Measurements from ENCODE around the gene LRMDA.

Gene LRMDA

DNA sequence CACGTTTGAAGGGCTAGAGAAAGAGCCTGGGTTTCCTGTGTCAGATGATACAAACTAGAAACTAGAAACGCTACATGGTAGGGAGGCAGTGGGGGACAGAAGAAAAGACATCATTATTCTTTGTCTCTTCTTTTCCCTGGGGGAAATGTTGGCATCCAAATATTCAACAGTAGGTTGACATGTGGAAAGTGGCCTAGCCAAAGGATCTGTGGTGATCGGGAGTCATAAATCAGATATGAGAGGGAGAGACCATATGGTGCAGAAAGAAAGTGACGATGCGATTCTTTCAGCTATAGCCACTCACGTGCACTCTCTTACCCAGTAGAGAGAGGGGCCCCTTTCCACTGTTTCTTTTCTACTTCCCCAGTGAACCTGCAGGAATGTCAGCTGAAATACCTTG, 964.7 kb downstream of the LRMDA start:
- TF ChIP-seq, protein P1, sequence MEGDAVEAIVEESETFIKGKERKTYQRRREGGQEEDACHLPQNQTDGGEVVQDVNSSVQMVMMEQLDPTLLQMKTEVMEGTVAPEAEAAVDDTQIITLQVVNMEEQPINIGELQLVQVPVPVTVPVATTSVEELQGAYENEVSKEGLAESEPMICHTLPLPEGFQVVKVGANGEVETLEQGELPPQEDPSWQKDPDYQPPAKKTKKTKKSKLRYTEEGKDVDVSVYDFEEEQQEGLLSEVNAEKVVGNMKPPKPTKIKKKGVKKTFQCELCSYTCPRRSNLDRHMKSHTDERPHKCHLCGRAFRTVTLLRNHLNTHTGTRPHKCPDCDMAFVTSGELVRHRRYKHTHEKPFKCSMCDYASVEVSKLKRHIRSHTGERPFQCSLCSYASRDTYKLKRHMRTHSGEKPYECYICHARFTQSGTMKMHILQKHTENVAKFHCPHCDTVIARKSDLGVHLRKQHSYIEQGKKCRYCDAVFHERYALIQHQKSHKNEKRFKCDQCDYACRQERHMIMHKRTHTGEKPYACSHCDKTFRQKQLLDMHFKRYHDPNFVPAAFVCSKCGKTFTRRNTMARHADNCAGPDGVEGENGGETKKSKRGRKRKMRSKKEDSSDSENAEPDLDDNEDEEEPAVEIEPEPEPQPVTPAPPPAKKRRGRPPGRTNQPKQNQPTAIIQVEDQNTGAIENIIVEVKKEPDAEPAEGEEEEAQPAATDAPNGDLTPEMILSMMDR (IDR thresholded peaks at IDR 0.05; ENCODE audit: low read depth, low read length, missing control alignments) = no peak
- no peak for DNase-seq (ENCODE audit: low read depth)
- no peak overlapping the region for H3K4me3 ChIP-seq (ENCODE audit: low read depth, low read length)

DNA sequence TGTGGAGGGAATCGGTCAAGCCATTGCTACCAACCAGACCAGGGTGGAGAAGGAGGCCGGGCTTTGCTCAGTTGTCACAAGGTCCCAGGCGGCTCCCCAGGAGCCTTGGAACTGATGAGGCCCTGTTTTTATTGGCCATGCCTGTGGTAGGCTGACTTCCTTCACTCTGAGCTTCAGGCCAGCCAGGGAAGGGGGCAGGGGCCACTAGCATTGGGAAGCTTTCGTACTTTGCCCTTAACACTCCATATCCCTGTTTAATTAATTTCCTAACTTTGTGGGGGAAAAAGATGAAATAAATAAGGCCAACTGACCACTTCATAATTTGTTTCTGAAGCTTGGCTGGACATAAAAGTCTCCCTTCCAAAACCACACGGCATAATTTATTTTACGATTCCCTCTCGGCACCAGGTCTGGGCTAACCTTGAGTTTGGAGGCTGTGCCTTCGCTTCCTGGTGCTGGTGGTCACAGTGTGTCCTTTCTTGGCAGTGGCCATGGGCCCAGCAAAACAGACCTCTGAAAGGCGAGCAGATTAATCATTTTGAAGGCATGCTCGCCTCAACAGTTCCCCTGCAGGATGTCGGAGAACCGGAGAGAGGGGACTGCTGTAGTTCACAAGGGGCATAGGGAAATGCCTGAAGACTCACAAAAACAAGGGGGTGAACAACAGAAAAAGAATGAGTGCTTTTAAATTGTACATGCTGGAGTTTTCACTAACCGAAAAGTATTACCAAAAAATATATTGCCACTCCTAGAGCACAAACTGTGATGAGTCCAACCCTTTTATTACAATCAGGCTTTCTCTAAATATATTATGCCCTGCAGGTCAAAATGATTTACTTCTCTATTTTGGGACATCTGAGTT, 966.0 kb downstream of the LRMDA start:
- no peak for DNase-seq (ENCODE audit: low read depth)

DNA sequence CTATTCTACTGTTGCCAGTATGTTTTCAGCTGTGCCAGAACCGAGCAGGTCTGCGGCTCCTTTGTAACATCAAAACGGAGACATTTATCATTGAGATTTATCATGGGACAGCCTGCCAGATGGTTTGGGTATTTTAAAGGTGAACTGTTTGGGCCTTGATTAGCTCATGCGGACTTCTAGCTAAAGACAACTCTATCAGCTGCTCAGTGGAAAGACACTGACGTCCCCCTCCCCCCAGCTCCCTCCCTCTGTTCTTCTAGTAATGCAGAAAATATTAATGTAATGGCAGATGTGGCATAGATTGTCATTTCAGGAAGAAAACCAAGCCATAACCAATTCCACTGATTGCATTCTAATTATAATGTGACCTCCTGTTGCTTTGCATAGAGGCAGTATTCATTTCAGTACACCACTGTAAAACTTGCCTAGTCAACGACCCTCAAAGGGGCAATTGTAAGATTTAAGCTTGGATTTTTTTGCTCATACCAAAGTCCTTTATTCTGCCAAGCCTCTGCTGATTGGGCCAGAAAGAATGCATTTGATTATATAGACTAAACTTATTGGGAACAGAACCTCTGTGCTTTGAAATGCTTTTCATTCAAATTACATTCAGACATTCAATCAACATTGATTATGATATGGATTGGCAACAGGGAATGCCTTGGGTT, 966.8 kb downstream of the LRMDA start:
- H3K4me3 ChIP-seq (ENCODE audit: low read depth, low read length) = no peak overlapping the region
- TF ChIP-seq, protein P1 (IDR thresholded peaks at IDR 0.05; ENCODE audit: low read depth, low read length, missing control alignments) = no peak
- DNase-seq (ENCODE audit: low read depth) = no peak

More for the DNA sequence above, 966.0 kb downstream of the LRMDA start:
- TF ChIP-seq, protein P1 (IDR thresholded peaks at IDR 0.05; ENCODE audit: low read depth, low read length, missing control alignments) = no peak
- no peak overlapping the region for H3K4me3 ChIP-seq (ENCODE audit: low read depth, low read length)

DNA sequence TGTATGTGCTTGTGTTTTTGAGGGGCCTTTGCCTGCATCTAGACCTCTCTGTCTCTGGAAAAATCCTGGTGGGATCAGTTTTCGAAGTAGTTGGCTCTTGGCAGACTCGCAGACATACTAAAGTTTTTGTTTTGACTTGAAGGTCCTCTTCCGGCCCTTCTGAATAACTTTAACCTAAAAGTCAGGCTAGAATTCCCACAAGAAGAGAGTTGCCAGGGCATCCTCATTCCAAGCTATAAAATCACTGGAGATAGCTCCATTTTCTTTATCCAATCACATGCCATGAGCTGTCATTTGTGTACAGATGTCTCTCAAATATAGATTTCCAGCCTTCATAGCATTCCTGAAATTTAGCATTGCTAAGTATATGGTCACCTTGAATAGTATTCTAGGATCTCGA, 967.8 kb downstream of the LRMDA start:
- no peak for DNase-seq (ENCODE audit: low read depth)
- TF ChIP-seq, protein P1 (IDR thresholded peaks at IDR 0.05; ENCODE audit: low read depth, low read length, missing control alignments) = no peak
- H3K4me3 ChIP-seq (ENCODE audit: low read depth, low read length) = no peak overlapping the region

DNA sequence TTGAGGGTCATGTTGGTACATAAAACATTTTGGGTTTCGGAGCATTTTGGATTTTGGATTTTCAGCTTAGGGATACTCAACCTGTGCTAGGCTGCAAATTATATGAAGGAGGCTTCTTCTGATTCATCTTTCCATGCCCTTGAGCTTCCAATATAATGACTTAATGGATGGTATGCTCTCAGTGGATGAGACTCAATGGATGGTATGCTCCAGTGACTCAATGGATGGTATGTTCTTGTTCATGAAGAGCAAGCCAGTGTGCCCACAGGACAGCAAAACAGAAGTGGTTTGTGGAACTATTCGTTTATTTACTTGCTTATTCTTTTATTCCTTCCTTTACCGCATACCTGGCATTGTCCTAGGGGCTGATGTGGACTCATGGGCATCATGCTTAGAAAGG, 969.6 kb downstream of the LRMDA start:
- H3K4me3 ChIP-seq (ENCODE audit: low read depth, low read length) = no peak overlapping the region
- TF ChIP-seq, protein P1 (IDR thresholded peaks at IDR 0.05; ENCODE audit: low read depth, low read length, missing control alignments) = no peak
- DNase-seq (ENCODE audit: low read depth) = no peak

DNA sequence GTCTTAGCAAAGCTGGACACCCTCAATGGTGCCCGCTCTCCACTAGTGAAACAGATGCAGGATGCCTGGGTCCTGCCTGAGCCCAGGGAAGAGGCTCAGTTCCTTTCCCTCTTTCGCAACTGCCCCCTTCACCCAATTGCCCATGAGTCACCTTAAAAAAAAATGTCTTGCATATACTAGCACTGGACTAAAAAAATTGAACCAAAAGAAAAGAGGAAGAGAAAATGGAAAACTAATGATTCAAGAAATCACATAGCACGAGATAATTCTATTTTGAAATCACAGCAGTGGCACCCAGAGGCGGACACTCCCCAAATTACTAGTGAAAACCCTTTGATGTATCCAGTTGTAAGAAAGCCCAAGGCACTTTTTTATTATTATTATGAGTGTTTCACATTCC, 972.5 kb downstream of the LRMDA start:
- no peak overlapping the region for H3K4me3 ChIP-seq (ENCODE audit: low read depth, low read length)
- TF ChIP-seq, protein P1 (IDR thresholded peaks at IDR 0.05; ENCODE audit: low read depth, low read length, missing control alignments) = no peak
- no peak for DNase-seq (ENCODE audit: low read depth)
